MCF 10A (cell line): ENCODE data around the gene DNAJC12. TPM values are rescaled to one million over a fixed set of nuclear protein-coding genes. Genes with fewer than 3 reads are reported as not detected.

Source experiments
- BruUV-seq: library from RNA; stranded (reverse); fragments of 400-500 nt; replicated peaks from 2 replicates; lab custom pipeline; 2021; lab: Mats Ljungman, UMichigan
- CTCF ChIA-PET: fragments of 300-600 bp; sonication (Branson Sonifier 250); formaldehyde crosslinking; extraction: SDS; loops from one replicate; lab custom pipeline; 2021; ENCODE audit warnings: antibody characterized with exemption, inconsistent platforms; lab: Yijun Ruan, JAX
- POLR2A ChIA-PET: fragments of 300-600, 350-650 bp; sonication (Branson Sonifier 250); formaldehyde crosslinking; extraction: SDS; loops from one replicate; lab custom pipeline; 2020; ENCODE audit warnings: antibody characterized with exemption, inconsistent platforms; lab: Yijun Ruan, JAX
- DNase-seq: peaks from one replicate; pipeline ENCODE4 v3.0.0-alpha.2; 2018; ENCODE audit not compliant: unreplicated experiment
- H3K27ac Mint-ChIP-seq: one replicate; pipeline ENCODE4 v1.8.0; 2022; ENCODE audit warnings: mild to moderate bottlenecking, low read depth, mixed read lengths; ENCODE audit not compliant: unreplicated experiment
- H3K27me3 Mint-ChIP-seq: one replicate; pipeline ENCODE4 v1.8.0; 2022; ENCODE audit warnings: mixed read lengths; ENCODE audit not compliant: insufficient read depth, unreplicated experiment
- H3K36me3 Mint-ChIP-seq: one replicate; pipeline ENCODE4 v1.8.0; 2022; ENCODE audit warnings: mild to moderate bottlenecking, moderate library complexity, mixed read lengths; ENCODE audit not compliant: insufficient read depth, unreplicated experiment
- H3K4me1 Mint-ChIP-seq: one replicate; pipeline ENCODE4 v1.8.0; 2022; ENCODE audit warnings: mixed read lengths; ENCODE audit not compliant: insufficient read depth, unreplicated experiment
- H3K4me3 Mint-ChIP-seq: one replicate; pipeline ENCODE4 v1.8.0; 2022; ENCODE audit warnings: mild to moderate bottlenecking, moderate library complexity, mixed read lengths; ENCODE audit not compliant: unreplicated experiment
- H3K9me3 Mint-ChIP-seq: one replicate; pipeline ENCODE4 v1.8.0; 2022; ENCODE audit warnings: mixed read lengths; ENCODE audit not compliant: unreplicated experiment
- intact Hi-C: fragments of 100-400 bp; cut with micrococcal nuclease; formaldehyde crosslinking; loops from 2 replicates; pipeline ENCODE4 v1.14.1; 2022
- total RNA-seq: library from RNA; stranded (reverse); gene quantifications from 2 replicates; pipeline ENCODE4 v1.2.3, GENCODE V29; 2022
- TF ChIP-seq, protein P1 (sequence below): fragments of 200-600 bp; IDR thresholded peaks from one replicate; pipeline ENCODE4 v1.8.0; 2022; ENCODE audit warnings: antibody characterized with exemption, mild to moderate bottlenecking; ENCODE audit not compliant: unreplicated experiment

The DNAJC12 gene
- total RNA-seq, 1 experiment from 2014 or later = 9.5 TPM

DNA sequence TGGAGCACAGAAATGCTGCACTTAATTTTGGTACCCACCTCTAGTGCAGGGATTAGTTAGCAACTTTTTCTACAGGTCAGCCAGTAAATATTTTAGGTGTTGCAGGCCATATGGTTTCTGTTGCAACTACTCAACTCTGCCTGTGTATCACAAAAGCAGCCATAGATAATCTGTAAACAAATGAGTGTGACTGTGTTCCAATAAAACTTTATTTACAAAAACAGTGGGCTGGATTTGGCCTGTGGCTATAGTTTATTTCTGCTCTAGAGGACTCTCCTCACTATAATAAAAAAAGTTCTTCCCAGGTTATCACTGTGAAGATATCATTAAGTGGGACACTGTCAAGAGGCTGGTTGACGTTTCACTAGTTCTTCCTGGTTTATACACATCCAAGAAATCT lies 65.8 kb downstream of the DNAJC12 start:
- ChIA-PET CTCF (interaction anchor here (0.7 to 2.3 kb wide), 4 partner anchors 9 to 847 kb away, joined by 3 to 16 read pairs (median 4); no protein-coding TSS in a partner anchor), POLR2A (no interaction called here)
- intact Hi-C loops = no loop called here
- Mint-ChIP-seq H3K4me3 (no peak overlapping the region), H3K36me3 (no peaks in the 10 kb centered on the region), H3K27ac (no peak overlapping the region), H3K4me1 (no peaks in the 10 kb centered on the region), H3K9me3 (no peaks in the 10 kb centered on the region), H3K27me3 (no peaks in the 10 kb centered on the region)
- no TSS peak for BruUV-seq
- TF ChIP-seq, protein P1, sequence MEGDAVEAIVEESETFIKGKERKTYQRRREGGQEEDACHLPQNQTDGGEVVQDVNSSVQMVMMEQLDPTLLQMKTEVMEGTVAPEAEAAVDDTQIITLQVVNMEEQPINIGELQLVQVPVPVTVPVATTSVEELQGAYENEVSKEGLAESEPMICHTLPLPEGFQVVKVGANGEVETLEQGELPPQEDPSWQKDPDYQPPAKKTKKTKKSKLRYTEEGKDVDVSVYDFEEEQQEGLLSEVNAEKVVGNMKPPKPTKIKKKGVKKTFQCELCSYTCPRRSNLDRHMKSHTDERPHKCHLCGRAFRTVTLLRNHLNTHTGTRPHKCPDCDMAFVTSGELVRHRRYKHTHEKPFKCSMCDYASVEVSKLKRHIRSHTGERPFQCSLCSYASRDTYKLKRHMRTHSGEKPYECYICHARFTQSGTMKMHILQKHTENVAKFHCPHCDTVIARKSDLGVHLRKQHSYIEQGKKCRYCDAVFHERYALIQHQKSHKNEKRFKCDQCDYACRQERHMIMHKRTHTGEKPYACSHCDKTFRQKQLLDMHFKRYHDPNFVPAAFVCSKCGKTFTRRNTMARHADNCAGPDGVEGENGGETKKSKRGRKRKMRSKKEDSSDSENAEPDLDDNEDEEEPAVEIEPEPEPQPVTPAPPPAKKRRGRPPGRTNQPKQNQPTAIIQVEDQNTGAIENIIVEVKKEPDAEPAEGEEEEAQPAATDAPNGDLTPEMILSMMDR = no peak
- DNase-seq = no peak

DNA sequence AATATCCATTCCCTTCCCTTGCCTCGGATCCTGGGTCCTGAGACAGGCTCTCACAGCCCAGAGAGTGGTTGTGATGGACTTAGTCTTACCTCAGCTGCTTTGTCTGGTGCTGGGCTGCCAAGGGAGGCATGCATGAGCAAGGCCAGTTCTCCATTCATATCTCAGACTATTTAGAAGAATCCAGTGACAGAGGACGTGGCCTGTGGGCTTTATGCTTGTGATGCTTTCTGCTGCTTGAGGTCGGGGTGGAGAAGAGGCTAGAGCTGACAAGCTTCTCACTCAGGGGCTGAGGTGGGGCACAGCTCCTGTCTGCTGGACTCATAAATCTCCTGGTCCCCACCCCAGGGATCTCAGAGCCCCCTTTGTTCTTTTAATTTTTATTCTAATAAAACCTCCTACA lies 66.8 kb downstream of the DNAJC12 start:
- intact Hi-C loops = no loop called here
- BruUV-seq = no TSS peak
- H3K36me3 Mint-ChIP-seq = no peaks in the 10 kb centered on the region
- POLR2A ChIA-PET = no interaction called here
- H3K9me3 Mint-ChIP-seq = no peaks in the 10 kb centered on the region
- CTCF ChIA-PET = interaction anchor here (0.6 to 1.5 kb wide), 7 partner anchors 9 to 1387 kb away, joined by 3 to 15 read pairs (median 3); partner anchors contain the start of gene CTNNA3
- H3K4me1 Mint-ChIP-seq = no peaks in the 10 kb centered on the region
- DNase-seq = no peak
- H3K27me3 Mint-ChIP-seq = no peaks in the 10 kb centered on the region
- TF ChIP-seq, protein P1 = no peak
- H3K4me3 Mint-ChIP-seq = no peak overlapping the region
- H3K27ac Mint-ChIP-seq = no peak overlapping the region

DNA sequence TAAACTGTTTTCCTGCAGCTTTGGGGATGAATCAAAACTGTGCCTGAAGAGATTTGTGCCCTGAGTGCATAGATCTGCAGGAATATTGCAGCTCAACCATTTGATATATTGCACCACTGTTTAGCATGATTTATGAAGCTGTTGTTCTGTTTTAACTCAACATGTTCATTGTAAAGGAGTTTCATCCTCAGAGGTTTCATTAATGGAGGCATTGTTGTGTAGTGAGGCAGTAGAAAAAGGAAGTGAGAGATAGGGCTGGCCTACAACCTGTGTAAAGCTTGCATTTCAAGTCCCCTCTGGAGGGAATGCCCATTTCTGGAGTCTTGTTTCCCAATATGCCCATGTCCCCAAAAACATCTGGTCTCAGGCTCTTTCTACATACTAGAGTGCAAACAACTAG lies 67.5 kb downstream of the DNAJC12 start:
- ChIA-PET CTCF (interaction anchor here (0.6 to 1.5 kb wide), 8 partner anchors 9 to 1413 kb away, joined by 3 to 15 read pairs (median 3); partner anchors contain the start of gene CTNNA3), POLR2A (no interaction called here)
- H3K4me3 Mint-ChIP-seq = no peak overlapping the region
- TF ChIP-seq, protein P1 = no peak
- DNase-seq = no peak
- no peaks in the 10 kb centered on the region for H3K27me3 Mint-ChIP-seq
- intact Hi-C loops = no loop called here
- H3K36me3 Mint-ChIP-seq = no peaks in the 10 kb centered on the region
- H3K27ac Mint-ChIP-seq = no peak overlapping the region
- no peaks in the 10 kb centered on the region for H3K4me1 Mint-ChIP-seq
- no TSS peak for BruUV-seq
- no peaks in the 10 kb centered on the region for H3K9me3 Mint-ChIP-seq

DNA sequence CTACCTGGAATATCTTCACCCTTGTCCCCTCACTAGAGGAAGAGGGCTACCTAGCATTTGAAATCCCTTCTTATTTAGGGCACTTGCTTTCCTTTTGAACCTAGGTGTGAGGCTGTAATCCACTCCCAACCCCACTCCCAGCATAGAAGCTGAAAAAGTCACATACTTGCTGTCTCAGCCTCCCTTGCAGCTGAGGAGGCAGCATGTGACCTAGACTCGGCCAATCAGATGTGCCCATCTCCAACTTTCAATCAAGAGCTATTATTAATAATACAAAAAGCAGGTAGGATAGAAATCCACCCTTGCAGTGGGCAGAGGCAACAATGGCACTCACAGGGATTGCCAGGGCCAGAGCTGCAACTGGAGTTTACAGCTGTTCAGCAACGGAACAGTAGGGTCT lies 70.7 kb downstream of the DNAJC12 start:
- BruUV-seq = no TSS peak
- TF ChIP-seq, protein P1 = no peak
- intact Hi-C loops = loop anchor here (10.0 kb wide), 1 partner anchor 162 kb away; no protein-coding TSS in a partner anchor
- H3K36me3 Mint-ChIP-seq = peaks cover 12% of the 10 kb centered on the region
- DNase-seq = no peak
- H3K27ac Mint-ChIP-seq = no peak overlapping the region
- POLR2A ChIA-PET = interaction anchor here (1.1 kb wide), 1 partner anchor 118 kb away, joined by 4 read pairs; no protein-coding TSS in a partner anchor
- no peaks in the 10 kb centered on the region for H3K27me3 Mint-ChIP-seq
- no peak overlapping the region for H3K4me3 Mint-ChIP-seq
- H3K4me1 Mint-ChIP-seq = no peaks in the 10 kb centered on the region
- CTCF ChIA-PET = interaction anchor here (0.6 to 3.1 kb wide), 3 partner anchors 12 to 70 kb away, joined by 4 to 35 read pairs (median 8); no protein-coding TSS in a partner anchor
- no peaks in the 10 kb centered on the region for H3K9me3 Mint-ChIP-seq
